ENCODE measurements around the gene STIMATE. TPM values are rescaled to one million over a fixed set of nuclear protein-coding genes. Genes with fewer than 3 reads are reported as not detected.

STIMATE gene
- total RNA-seq, 1 donor from 2014 or later: 6.1 TPM

- ATAC-seq: no peak
Observed at GRCh38 chr3:52816199-52816598, 81.1 kb downstream of the STIMATE start.

GRCh38 chr3:52813810-52814209 is 83.5 kb downstream of the STIMATE start:
- ATAC-seq: no peak

GRCh38 chr3:52811452-52812011 is 85.8 kb downstream of the STIMATE start:
- ATAC-seq: no peak

- no peak for ATAC-seq
Observed at GRCh38 chr3:52810923-52811322, 86.4 kb downstream of the STIMATE start.

GRCh38 chr3:52809662-52810377 is 87.5 kb downstream of the STIMATE start:
- ATAC-seq: no peak

GRCh38 chr3:52809149-52809548 is 88.2 kb downstream of the STIMATE start:
- ATAC-seq: no peak

GRCh38 chr3:52805270-52806039 is 91.9 kb downstream of the STIMATE start:
- ATAC-seq: no peak

- ATAC-seq: no peak
Observed at GRCh38 chr3:52801839-52802238, 95.5 kb downstream of the STIMATE start.

GRCh38 chr3:52800079-52800478 is 97.3 kb downstream of the STIMATE start:
- no peak for ATAC-seq

GRCh38 chr3:52798978-52799476 is 98.3 kb downstream of the STIMATE start:
- peak; percentile 38 for ATAC-seq

- no peak for ATAC-seq
Observed at GRCh38 chr3:52798376-52798977, 98.9 kb downstream of the STIMATE start.

- no peak for ATAC-seq
Observed at GRCh38 chr3:52796411-52796810, 100.9 kb downstream of the STIMATE start.

- ATAC-seq: no peak
Observed at GRCh38 chr3:52795298-52795900, 101.9 kb downstream of the STIMATE start.

GRCh38 chr3:52794612-52795099 is 102.7 kb downstream of the STIMATE start, which contains the start of gene ITIH3:
ITIH3 (plus strand) TSS chr3:52794796; CDS start chr3:52794804, 8 bp downstream.
- ATAC-seq: no peak

GRCh38 chr3:52793702-52794611 is 103.4 kb downstream of the STIMATE start:
- ATAC-seq: no peak

- ATAC-seq: no peak
Observed at GRCh38 chr3:52792961-52793695, 104.2 kb downstream of the STIMATE start.

- ATAC-seq: no peak
Observed at GRCh38 chr3:52792413-52792812, 104.9 kb downstream of the STIMATE start.

GRCh38 chr3:52791928-52792327 is 105.4 kb downstream of the STIMATE start:
- no peak for ATAC-seq

GRCh38 chr3:52791366-52791765 is 106.0 kb downstream of the STIMATE start:
- ATAC-seq: no peak

- ATAC-seq: no peak
Observed at GRCh38 chr3:52790741-52791140, 106.6 kb downstream of the STIMATE start.

- ATAC-seq: no peak
Observed at GRCh38 chr3:52790337-52790736, 107.0 kb downstream of the STIMATE start.
